IMR-90 (cell line): ENCODE data around the gene FAAP20. TPM values are rescaled to one million over a fixed set of nuclear protein-coding genes. Genes with fewer than 3 reads are reported as not detected.

ENCODE experiments used
- ATAC-seq: fragments of 200-7000 bp; cut with Tn5 transposase; 2 replicates; pipeline ENCODE4 v1.9.1; 2020; ENCODE audit warnings: low read depth, mild to moderate bottlenecking, moderate library complexity
- BruUV-seq: library from RNA; stranded (reverse); fragments of 400-500 nt; replicated peaks from 2 replicates; lab custom pipeline; 2021; lab: Mats Ljungman, UMichigan
- CTCF ChIA-PET: fragments of 300-600 bp; formaldehyde crosslinking; extraction: SDS; loops from one replicate; lab custom pipeline; 2021; ENCODE audit warnings: antibody characterized with exemption; lab: Yijun Ruan, JAX
- POLR2A ChIA-PET: fragments of 300-600 bp; sonication (Branson Sonifier 250); formaldehyde crosslinking; loops from one replicate; lab custom pipeline; 2022; ENCODE audit warnings: antibody characterized with exemption; ENCODE audit not compliant: unreplicated experiment; lab: Charles Lee
- DNase-seq: peaks from one replicate; pipeline ENCODE4 v3.0.0; 2013
- H2AFZ ChIP-seq: replicated peaks from 2 replicates; pipeline ENCODE3; 2013; ENCODE audit warnings: low read length, mild to moderate bottlenecking; ENCODE audit not compliant: poor library complexity
- H2AK5ac ChIP-seq: 2 replicates; pipeline ENCODE4 v1.6.1; 2013; ENCODE audit warnings: low read depth, low read length, inconsistent platforms
- H2AK9ac ChIP-seq: replicated peaks from 2 replicates; pipeline ENCODE3; 2013; ENCODE audit warnings: mild to moderate bottlenecking, low read depth, low read length, moderate library complexity; ENCODE audit not compliant: poor library complexity
- H2BK120ac ChIP-seq: 2 replicates; pipeline ENCODE4 v1.6.1; 2013; ENCODE audit warnings: low read depth, low read length, inconsistent platforms
- H2BK15ac ChIP-seq: 3 replicates; pipeline ENCODE4 v1.6.1; 2013; ENCODE audit warnings: low read depth, low read length, inconsistent platforms
- H2BK20ac ChIP-seq: 2 replicates; pipeline ENCODE4 v1.6.1; 2013; ENCODE audit warnings: low read depth, mild to moderate bottlenecking, inconsistent platforms, low read length, moderate library complexity
- H2BK5ac ChIP-seq: 2 replicates; pipeline ENCODE4 v1.6.1; 2013; ENCODE audit warnings: mild to moderate bottlenecking, low read depth, low read length, inconsistent platforms; ENCODE audit not compliant: poor library complexity, severe bottlenecking
- H3K14ac ChIP-seq: replicated peaks from 2 replicates; pipeline ENCODE4 v1.6.1; 2013; ENCODE audit warnings: low read depth, low read length, inconsistent platforms
- H3K18ac ChIP-seq: 2 replicates; pipeline ENCODE4 v1.6.1; 2013; ENCODE audit warnings: low read depth, low read length, control low read depth
- H3K23ac ChIP-seq: 2 replicates; pipeline ENCODE4 v1.6.1; 2013; ENCODE audit warnings: low read depth, low read length, inconsistent platforms
- H3K27ac ChIP-seq: 2 replicates; pipeline ENCODE4 v1.5.1; 2013; ENCODE audit warnings: mild to moderate bottlenecking, control low read depth, low read length; ENCODE audit not compliant: insufficient read depth
- H3K27me3 ChIP-seq: 2 replicates; pipeline ENCODE4 v1.6.1; 2013; ENCODE audit warnings: low read length; ENCODE audit not compliant: control insufficient read depth, insufficient read depth
- H3K36me3 ChIP-seq: 2 replicates; pipeline ENCODE4 v1.6.1; 2013; ENCODE audit warnings: low read length, mixed read lengths; ENCODE audit not compliant: control insufficient read depth, insufficient read depth
- H3K4ac ChIP-seq: 2 replicates; pipeline ENCODE4 v1.6.1; 2013; ENCODE audit warnings: low read depth, low read length, inconsistent platforms
- H3K4me1 ChIP-seq: 2 replicates; pipeline ENCODE4 v1.6.1; 2013; ENCODE audit warnings: low read length, mixed read lengths; ENCODE audit not compliant: control insufficient read depth, insufficient read depth
- H3K4me2 ChIP-seq: 2 replicates; pipeline ENCODE4 v1.6.1; 2013; ENCODE audit warnings: low read depth, mild to moderate bottlenecking, control low read depth, low read length, moderate library complexity
- H3K4me3 ChIP-seq: 2 replicates; pipeline ENCODE4 v1.5.1; 2013; ENCODE audit warnings: low read depth, mild to moderate bottlenecking, control low read depth, low read length, moderate library complexity; ENCODE audit not compliant: insufficient read depth
- H3K56ac ChIP-seq: 2 replicates; pipeline ENCODE4 v1.6.1; 2013; ENCODE audit warnings: low read length, inconsistent platforms; ENCODE audit not compliant: insufficient read depth; ENCODE audit errors: extremely low read depth
- H3K79me1 ChIP-seq, 2 experiments: 2 replicates each; pipeline ENCODE4 v1.6.1; 2013; ENCODE audit warnings: low read length in 2 of 2, inconsistent platforms in 1 of 2, low read depth in 1 of 2
- H3K9ac ChIP-seq: 2 replicates; pipeline ENCODE4 v1.6.1; 2013; ENCODE audit warnings: low read depth, low read length, control low read depth
- H3K9me1 ChIP-seq: 2 replicates; pipeline ENCODE4 v1.6.1; 2013; ENCODE audit warnings: low read length, inconsistent platforms; ENCODE audit not compliant: insufficient read depth
- H3K9me3 ChIP-seq: 2 replicates; pipeline ENCODE4 v1.6.1; 2013; ENCODE audit warnings: low read length; ENCODE audit not compliant: control insufficient read depth, insufficient read depth
- H4K20me1 ChIP-seq: 2 replicates; pipeline ENCODE4 v1.6.1; 2013; ENCODE audit warnings: low read length, inconsistent platforms; ENCODE audit not compliant: insufficient read depth
- H4K5ac ChIP-seq: 2 replicates; pipeline ENCODE4 v1.6.1; 2013; ENCODE audit warnings: mild to moderate bottlenecking, low read depth, low read length, control low read depth
- H4K8ac ChIP-seq, 2 experiments: 2 replicates each; pipeline ENCODE4 v1.6.1; 2013; ENCODE audit warnings: low read depth in 2 of 2, low read length in 2 of 2, control low read depth in 1 of 2, inconsistent platforms in 1 of 2
- H4K91ac ChIP-seq: 2 replicates; pipeline ENCODE4 v1.6.1; 2013; ENCODE audit warnings: low read depth, low read length, inconsistent platforms; ENCODE audit not compliant: insufficient read depth
- BHLHE40 ChIP-seq: fragments of 150-350 bp; IDR thresholded peaks from 2 replicates; pipeline ENCODE4 v1.6.1; 2016; ENCODE audit warnings: mild to moderate bottlenecking, low read depth, low read length
- CEBPB ChIP-seq: IDR thresholded peaks from 2 replicates; pipeline ENCODE4 v1.6.1; 2012; ENCODE audit warnings: low read depth, low read length, improper control_type of control experiment
- CHD1 ChIP-seq: IDR thresholded peaks from 2 replicates; pipeline ENCODE4 v1.6.1; 2012; ENCODE audit warnings: low read depth, low read length, improper control_type of control experiment
- FOS ChIP-seq: fragments of 150-350 bp; IDR thresholded peaks from 2 replicates; pipeline ENCODE4 v1.6.1; 2016; ENCODE audit warnings: low read depth, low read length
- MAFK ChIP-seq: IDR thresholded peaks from 2 replicates; pipeline ENCODE4 v1.6.1; 2012; ENCODE audit warnings: low read depth, low read length, improper control_type of control experiment
- MAZ ChIP-seq: IDR thresholded peaks from 2 replicates; pipeline ENCODE4 v1.6.1; 2012; ENCODE audit warnings: low read depth, mild to moderate bottlenecking, low read length, improper control_type of control experiment, moderate library complexity, borderline replicate concordance
- MXI1 ChIP-seq: IDR thresholded peaks from 2 replicates; pipeline ENCODE4 v1.6.1; 2012; ENCODE audit warnings: low read depth, mild to moderate bottlenecking, low read length, moderate library complexity, borderline replicate concordance
- NFE2L2 ChIP-seq: fragments of 150-350 bp; IDR thresholded peaks from 2 replicates; pipeline ENCODE4 v1.6.1; 2016; ENCODE audit warnings: low read depth, mild to moderate bottlenecking, low read length
- POLR2A ChIP-seq: IDR thresholded peaks from 2 replicates; pipeline ENCODE4 v1.6.1; 2012; ENCODE audit warnings: mild to moderate bottlenecking, low read depth, low read length
- RAD21 ChIP-seq: IDR thresholded peaks from 2 replicates; pipeline ENCODE4 v1.6.1; 2012; ENCODE audit warnings: low read length, improper control_type of control experiment
- RCOR1 ChIP-seq: IDR thresholded peaks from 2 replicates; pipeline ENCODE4 v1.6.1; 2012; ENCODE audit warnings: mild to moderate bottlenecking, low read length, improper control_type of control experiment; ENCODE audit not compliant: insufficient replicate concordance
- RFX5 ChIP-seq: IDR thresholded peaks from 2 replicates; pipeline ENCODE4 v1.8.0; 2012; ENCODE audit warnings: low read depth, mild to moderate bottlenecking, low read length, moderate library complexity
- SMC3 ChIP-seq: fragments of 150-350 bp; IDR thresholded peaks from 2 replicates; pipeline ENCODE4 v1.6.1; 2016; ENCODE audit warnings: low read depth, mild to moderate bottlenecking, antibody characterized with exemption, low read length, moderate library complexity
- WGBS, 2 experiments: methylation state at CpG; one replicate each; pipeline versions ENCODE4 v1.1.5 to v1.1.7; 2013; ENCODE audit warnings: missing lambda C conversion rate in 2 of 2; ENCODE audit not compliant: insufficient read length in 1 of 2; ENCODE audit errors: extremely low coverage in 2 of 2; 5-methylcytosine and 5-hydroxymethylcytosine counted together
- dilution Hi-C: fragments of 300-500 bp; cut with HindIII; formaldehyde crosslinking; loops from one replicate; pipeline ENCODE4 v1.14.3; 2018; ENCODE audit warnings: low sequenced_read_pairs; ENCODE audit not compliant: unreplicated experiment
- in situ Hi-C: fragments of 300-500 bp; cut with MboI; formaldehyde crosslinking; loops from 3 replicates; pipeline ENCODE4 v1.14.3; 2019; ENCODE audit warnings: low sequenced_read_pairs, inconsistent platforms, mixed read lengths
- intact Hi-C: fragments of 100-400 bp; cut with micrococcal nuclease; formaldehyde crosslinking; loops from 2 replicates; pipeline ENCODE4 v1.10.0; 2022
- polyA plus RNA-seq, 3 experiments: library from polyadenylated mRNA; depleted of rRNA; stranded (reverse); fragments of >200 nt; gene quantifications; 2 replicates each; pipeline ENCODE4 v1.2.3, GENCODE V29; 2012; ENCODE audit warnings: low replicate concordance in 1 of 3
- total RNA-seq: library from RNA; depleted of rRNA; stranded (reverse); fragments of >200 nt; gene quantifications from 2 replicates; pipeline ENCODE4 v1.2.3, GENCODE V29; 2012
- TF ChIP-seq, protein P1 (sequence below): fragments of 150-350 bp; IDR thresholded peaks from 2 replicates; pipeline ENCODE4 v1.6.1; 2017; ENCODE audit warnings: mild to moderate bottlenecking, antibody characterized with exemption, low read length, low read depth
- TF ChIP-seq, protein P2 (sequence below): conservative IDR thresholded peaks from 2 replicates; pipeline ENCODE4 v1.5.1; 2012; ENCODE audit warnings: mild to moderate bottlenecking, low read depth, low read length, improper control_type of control experiment
- TF ChIP-seq, protein P3 (sequence below): fragments of 150-350 bp; IDR thresholded peaks from 2 replicates; pipeline ENCODE4 v1.6.1; 2016; ENCODE audit warnings: low read depth, mild to moderate bottlenecking, low read length, moderate library complexity, borderline replicate concordance

The FAAP20 gene
- total and polyA plus RNA-seq, 2 of the 4 experiments (the other 2 are of a cell fraction) = 6.5 to 31.5 TPM

DNA sequence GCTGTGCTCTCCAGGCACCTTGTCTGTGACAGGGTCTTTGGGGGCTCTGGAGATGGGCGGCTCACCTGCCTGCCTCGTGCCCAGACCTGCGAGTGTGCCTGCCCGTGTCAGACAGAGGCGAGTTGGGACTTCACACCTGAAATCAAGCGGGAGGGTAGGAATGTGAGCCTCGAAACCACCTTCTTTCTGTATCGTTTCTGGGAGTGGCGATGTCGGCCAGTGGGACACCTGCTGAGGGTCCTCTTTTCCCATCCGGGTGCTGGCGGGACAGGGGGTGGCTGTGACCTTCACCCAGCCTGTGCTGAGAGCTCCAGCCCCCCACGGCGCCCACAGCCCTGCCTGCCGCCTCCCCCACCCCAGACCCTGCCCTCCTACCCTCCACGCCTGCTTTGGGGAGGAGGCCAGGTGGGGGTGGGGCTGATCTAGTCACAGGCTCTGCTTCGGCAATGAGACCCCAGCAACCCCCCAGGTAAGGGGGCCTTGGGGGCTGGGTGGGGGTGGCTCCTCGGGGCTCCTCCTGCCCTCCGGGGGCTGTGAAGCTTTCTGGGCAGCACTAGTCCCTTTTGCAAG, 15.6 kb upstream of the FAAP20 start:
- Histone ChIP-seq H4K20me1 (no peaks in the 10 kb centered on the region; the same call in 1 of the 2 replicates), H2BK15ac (no peak overlapping the region), H2AFZ (no peak overlapping the region), H2BK5ac (no peak overlapping the region), H3K4me2 (no peak overlapping the region), H3K4me1 (peaks cover 60% of the 10 kb centered on the region), H4K8ac (no peak overlapping the region), H2BK120ac (no peak overlapping the region), H2BK20ac (no peak overlapping the region), H3K4me3 (no peak overlapping the region), H3K9me3 (no peaks in the 10 kb centered on the region), H3K27ac (no peak overlapping the region), H3K14ac (no peak overlapping the region), H3K79me1 (peaks cover 0 to 36% of the 10 kb centered on the region in 2 experiments; a peak in 3 of 4 replicates), H4K5ac (no peak overlapping the region), H3K9me1 (peaks cover 12% of the 10 kb centered on the region), H3K27me3 (no peaks in the 10 kb centered on the region), H3K18ac (no peak overlapping the region), H3K9ac (no peak overlapping the region), H4K91ac (no peak overlapping the region), H2AK5ac (0 out of 2 replicates have a peak overlapping the region, but pooled peaks have one; percentile 40), H3K4ac (no peak overlapping the region), H3K36me3 (no peaks in the 10 kb centered on the region), H3K23ac (no peak overlapping the region), H3K56ac (no peak overlapping the region), H2AK9ac (no peak overlapping the region)
- in situ Hi-C loops (no loop called here), intact Hi-C loops (no loop called here), dilution Hi-C loops (no loop called here)
- ATAC-seq (no peak), DNase-seq (no peak)
- POLR2A ChIA-PET = interaction anchor here (0.6 kb wide), 1 partner anchor 15 kb away, joined by 4 read pairs; no protein-coding TSS in a partner anchor
- TF ChIP-seq CEBPB (no peak), NFE2L2 (no peak), CHD1 (no peak), MAFK (no peak), FOS (no peak), POLR2A (no peak), RCOR1 (no peak), RFX5 (no peak), BHLHE40 (no peak), SMC3 (no peak), MAZ (no peak), RAD21 (no peak), MXI1 (no peak)
- TF ChIP-seq, protein P1, sequence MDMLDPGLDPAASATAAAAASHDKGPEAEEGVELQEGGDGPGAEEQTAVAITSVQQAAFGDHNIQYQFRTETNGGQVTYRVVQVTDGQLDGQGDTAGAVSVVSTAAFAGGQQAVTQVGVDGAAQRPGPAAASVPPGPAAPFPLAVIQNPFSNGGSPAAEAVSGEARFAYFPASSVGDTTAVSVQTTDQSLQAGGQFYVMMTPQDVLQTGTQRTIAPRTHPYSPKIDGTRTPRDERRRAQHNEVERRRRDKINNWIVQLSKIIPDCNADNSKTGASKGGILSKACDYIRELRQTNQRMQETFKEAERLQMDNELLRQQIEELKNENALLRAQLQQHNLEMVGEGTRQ = no peak
- TF ChIP-seq, protein P2, sequence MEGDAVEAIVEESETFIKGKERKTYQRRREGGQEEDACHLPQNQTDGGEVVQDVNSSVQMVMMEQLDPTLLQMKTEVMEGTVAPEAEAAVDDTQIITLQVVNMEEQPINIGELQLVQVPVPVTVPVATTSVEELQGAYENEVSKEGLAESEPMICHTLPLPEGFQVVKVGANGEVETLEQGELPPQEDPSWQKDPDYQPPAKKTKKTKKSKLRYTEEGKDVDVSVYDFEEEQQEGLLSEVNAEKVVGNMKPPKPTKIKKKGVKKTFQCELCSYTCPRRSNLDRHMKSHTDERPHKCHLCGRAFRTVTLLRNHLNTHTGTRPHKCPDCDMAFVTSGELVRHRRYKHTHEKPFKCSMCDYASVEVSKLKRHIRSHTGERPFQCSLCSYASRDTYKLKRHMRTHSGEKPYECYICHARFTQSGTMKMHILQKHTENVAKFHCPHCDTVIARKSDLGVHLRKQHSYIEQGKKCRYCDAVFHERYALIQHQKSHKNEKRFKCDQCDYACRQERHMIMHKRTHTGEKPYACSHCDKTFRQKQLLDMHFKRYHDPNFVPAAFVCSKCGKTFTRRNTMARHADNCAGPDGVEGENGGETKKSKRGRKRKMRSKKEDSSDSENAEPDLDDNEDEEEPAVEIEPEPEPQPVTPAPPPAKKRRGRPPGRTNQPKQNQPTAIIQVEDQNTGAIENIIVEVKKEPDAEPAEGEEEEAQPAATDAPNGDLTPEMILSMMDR = no peak
- TF ChIP-seq, protein P3, sequence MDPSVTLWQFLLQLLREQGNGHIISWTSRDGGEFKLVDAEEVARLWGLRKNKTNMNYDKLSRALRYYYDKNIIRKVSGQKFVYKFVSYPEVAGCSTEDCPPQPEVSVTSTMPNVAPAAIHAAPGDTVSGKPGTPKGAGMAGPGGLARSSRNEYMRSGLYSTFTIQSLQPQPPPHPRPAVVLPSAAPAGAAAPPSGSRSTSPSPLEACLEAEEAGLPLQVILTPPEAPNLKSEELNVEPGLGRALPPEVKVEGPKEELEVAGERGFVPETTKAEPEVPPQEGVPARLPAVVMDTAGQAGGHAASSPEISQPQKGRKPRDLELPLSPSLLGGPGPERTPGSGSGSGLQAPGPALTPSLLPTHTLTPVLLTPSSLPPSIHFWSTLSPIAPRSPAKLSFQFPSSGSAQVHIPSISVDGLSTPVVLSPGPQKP = no peak
- no TSS peak for BruUV-seq
- CTCF ChIA-PET = no interaction called here
- WGBS, 2 experiments = 93% methylated on average over 3 of the region's 19 CpGs; no CpG with 5 or more reads in 1 of the 2 experiments
